HepG2 (cell line): ENCODE measurements around the gene BAHCC1. TPM values are rescaled to one million over a fixed set of nuclear protein-coding genes. Genes with fewer than 3 reads are reported as not detected.
A peak's percentile ranks its signal among the peaks of the same experiment; 100 is the strongest.

ENCODE experiments used
- ATAC-seq: fragments of 200-7000 bp; cut with Tn5 transposase; 3 replicates; pipeline ENCODE4 v1.9.1; 2020; ENCODE audit warnings: mild to moderate bottlenecking, moderate library complexity
- BruUV-seq: library from RNA; stranded (reverse); fragments of 400-500 nt; replicated peaks from 2 replicates; lab custom pipeline; 2021; lab: Mats Ljungman, UMichigan
- CTCF ChIA-PET: fragments of 300-600 bp; formaldehyde crosslinking; extraction: SDS; loops from one replicate; lab custom pipeline; 2021; ENCODE audit warnings: low total read pairs, inconsistent platforms, low intra/inter-chr PET ratio; lab: Yijun Ruan, JAX
- POLR2A ChIA-PET: fragments of 350-600 bp; sonication (Branson Sonifier 250); formaldehyde crosslinking; loops from one replicate; lab custom pipeline; 2020; ENCODE audit warnings: antibody characterized with exemption, inconsistent platforms; lab: Yijun Ruan, JAX
- DNase-seq: peaks from one replicate; pipeline ENCODE4 v3.0.0-alpha.2; 2015; ENCODE audit warnings: low spot score
- FAIRE-seq: peaks from 3 replicates; lab custom pipeline; 2011; peaks lifted over from hg19 to GRCh38; lab: Jason Lieb, UNC
- H2AFZ ChIP-seq: one replicate; pipeline ENCODE4 v1.6.1; 2011; ENCODE audit warnings: low read length, inconsistent platforms
- H3K27ac ChIP-seq: fragments of 300-600 bp; 3 replicates; pipeline ENCODE4 v1.8.0; 2011; ENCODE audit warnings: mixed run types, mild to moderate bottlenecking, mixed read lengths, low read length, inconsistent platforms; ENCODE audit not compliant: insufficient read depth; ENCODE audit errors: extremely low read length
- H3K27me3 ChIP-seq, 2 experiments: fragments of 200-600 bp in 1 of 2; 2 replicates in 1 of 2; 3 replicates in 1 of 2; pipeline versions ENCODE4 v1.6.0 to v1.8.0; 2011; ENCODE audit warnings: low read length in 2 of 2, mild to moderate bottlenecking in 2 of 2, moderate library complexity in 2 of 2, inconsistent platforms in 1 of 2; ENCODE audit not compliant: insufficient read depth in 2 of 2, control insufficient read depth in 1 of 2
- H3K36me3 ChIP-seq, 2 experiments: fragments of 200-600 bp in 1 of 2; replicated peaks in 1 of 2; 2 replicates in 1 of 2; 3 replicates in 1 of 2; pipeline versions ENCODE4 v1.5.1 to v1.8.0; 2011; ENCODE audit warnings: low read length in 2 of 2, inconsistent platforms in 1 of 2; ENCODE audit not compliant: insufficient read depth in 2 of 2, control insufficient read depth in 1 of 2
- H3K4me1 ChIP-seq: 2 replicates; pipeline ENCODE4 v1.5.1; 2012; ENCODE audit warnings: low read length, inconsistent platforms; ENCODE audit not compliant: insufficient read depth
- H3K4me2 ChIP-seq: 2 replicates; pipeline ENCODE4 v1.6.0; 2011; ENCODE audit warnings: low read depth, low read length, inconsistent platforms
- H3K4me3 ChIP-seq, 3 experiments: fragments of 200-600 bp in 1 of 3; sonication (generic), shearing (Covaris generic) in 1 of 3; replicated peaks in 1 of 3; 2 replicates each; pipeline ENCODE4 v1.5.1; 2011 to 2016; ENCODE audit warnings: low read length in 3 of 3, inconsistent platforms in 2 of 3, low read depth in 2 of 3, mild to moderate bottlenecking in 2 of 3, control low read depth in 1 of 3, mixed read lengths in 1 of 3; ENCODE audit not compliant: insufficient read depth in 1 of 3
- H3K79me2 ChIP-seq: one replicate; pipeline ENCODE4 v1.6.1; 2011; ENCODE audit warnings: low read length, inconsistent platforms; ENCODE audit not compliant: insufficient read depth
- H3K9ac ChIP-seq: 2 replicates; pipeline ENCODE4 v1.6.0; 2011; ENCODE audit warnings: mild to moderate bottlenecking, low read depth, low read length, inconsistent platforms; ENCODE audit not compliant: insufficient read depth
- H3K9me3 ChIP-seq: 2 replicates; pipeline ENCODE4 v1.5.1; 2012; ENCODE audit warnings: mild to moderate bottlenecking, low read length
- H4K20me1 ChIP-seq: 2 replicates; pipeline ENCODE4 v1.6.0; 2011; ENCODE audit warnings: inconsistent platforms, mild to moderate bottlenecking, low read length, moderate library complexity; ENCODE audit not compliant: insufficient read depth
- ATM ChIP-seq: fragments of 450-650 bp; IDR thresholded peaks from 2 replicates; pipeline ENCODE4 v1.7.1; 2017; ENCODE audit warnings: mild to moderate bottlenecking, borderline replicate concordance
- CREB1 ChIP-seq, 2 experiments: fragments of 450-650 bp in 1 of 2; IDR thresholded peaks; 2 replicates each; pipeline ENCODE4 v1.6.1; 2016 to 2017; ENCODE audit warnings: control low read depth in 1 of 2, mild to moderate bottlenecking in 1 of 2, missing compliant biosample characterization in 1 of 2, missing genetic modification characterization in 1 of 2
- FOXA1 ChIP-seq, 2 experiments: fragments of 450-650 bp in 1 of 2; sonication (generic) in 1 of 2; formaldehyde crosslinking in 1 of 2; IDR thresholded peaks; 2 replicates each; pipeline versions ENCODE4 v1.4.0 to v1.6.1; 2016 to 2020; ENCODE audit warnings: missing genetic modification reagents in 1 of 2
- FOXP1 ChIP-seq, 2 experiments: fragments of 450-650 bp in 1 of 2; IDR thresholded peaks; 2 replicates each; pipeline ENCODE4 v1.6.1; 2017 to 2018; ENCODE audit warnings: antibody characterized with exemption in 1 of 2
- HNRNPL ChIP-seq: fragments of 200-400 bp; formaldehyde crosslinking; IDR thresholded peaks from 2 replicates; pipeline ENCODE4 v1.6.1; 2017; ENCODE audit warnings: mild to moderate bottlenecking, low read depth, low read length
- IKZF1 ChIP-seq: fragments of 450-650 bp; IDR thresholded peaks from 2 replicates; pipeline ENCODE4 v1.7.1; 2016
- JDP2 ChIP-seq: sonication (generic); formaldehyde crosslinking; IDR thresholded peaks from 2 replicates; pipeline ENCODE4 v1.8.1; 2022; ENCODE audit warnings: missing genetic modification reagents, borderline replicate concordance
- JUNB ChIP-seq: sonication (generic); formaldehyde crosslinking; IDR thresholded peaks from 2 replicates; pipeline ENCODE4 v1.8.0; 2022; ENCODE audit warnings: missing genetic modification reagents, mild to moderate bottlenecking, borderline replicate concordance
- JUND ChIP-seq: sonication (generic); formaldehyde crosslinking; IDR thresholded peaks from 2 replicates; pipeline ENCODE4 v1.8.0; 2022; ENCODE audit warnings: mild to moderate bottlenecking, missing genetic modification reagents
- MED13 ChIP-seq: sonication (generic); formaldehyde crosslinking; IDR thresholded peaks from 2 replicates; pipeline ENCODE4 v1.5.0; 2020; ENCODE audit warnings: missing genetic modification reagents
- NBN ChIP-seq: fragments of 450-650 bp; conservative IDR thresholded peaks from 2 replicates; pipeline ENCODE4 v1.6.1; 2017
- SOX6 ChIP-seq, 2 experiments: fragments of 450-650 bp in 1 of 2; sonication (generic) in 1 of 2; formaldehyde crosslinking in 1 of 2; IDR thresholded peaks; 2 replicates each; pipeline versions ENCODE4 v1.4.0 to v1.6.1; 2017 to 2020; ENCODE audit warnings: antibody characterized with exemption in 1 of 2, mild to moderate bottlenecking in 1 of 2, missing genetic modification reagents in 1 of 2
- ZKSCAN5 ChIP-seq: sonication (generic); formaldehyde crosslinking; IDR thresholded peaks from 2 replicates; pipeline ENCODE4 v1.5.1; 2020; ENCODE audit warnings: mild to moderate bottlenecking, missing genetic modification reagents
- ZNF264 ChIP-seq: sonication (generic); formaldehyde crosslinking; IDR thresholded peaks from 2 replicates; pipeline ENCODE4 v1.4.0; 2020; ENCODE audit warnings: missing genetic modification reagents
- ZNF451 ChIP-seq: sonication (generic); formaldehyde crosslinking; IDR thresholded peaks from 2 replicates; pipeline ENCODE4 v1.5.0; 2020; ENCODE audit warnings: mild to moderate bottlenecking, missing genetic modification reagents
- ZNF883 ChIP-seq: sonication (generic); formaldehyde crosslinking; IDR thresholded peaks from 2 replicates; pipeline ENCODE4 v1.5.1; 2020; ENCODE audit warnings: mild to moderate bottlenecking, missing genetic modification reagents; ENCODE audit errors: not compliant biosample characterization
- WGBS: methylation state at CpG from one replicate; pipeline ENCODE4 v1.1.6; 2017; ENCODE audit warnings: low lambda C conversion rate; 5-methylcytosine and 5-hydroxymethylcytosine counted together
- in situ Hi-C: cut with HindIII; loops from 2 replicates; pipeline ENCODE4 v1.10.0; 2017; ENCODE audit warnings: low pct_unique_long_range_greater_than_20kb; ENCODE audit not compliant: extremely low pct_ligation_motif_present
- intact Hi-C: fragments of 100-400 bp; cut with micrococcal nuclease; formaldehyde crosslinking; loops from one replicate; pipeline ENCODE4 v1.10.0; 2022; ENCODE audit not compliant: unreplicated experiment
- polyA plus RNA-seq, 8 experiments: library from polyadenylated mRNA; depleted of rRNA in 3 of 8; stranded (reverse) in 7 of 8; unstranded in 1 of 8; fragments of >200 nt; fragmentation: Illumina TruSeq in 4 of 8; extraction: Trizol in 4 of 8; gene quantifications; 2 replicates each; pipeline versions ENCODE4 v1.2.1 to v1.2.3, GENCODE V29; 2011 to 2016; ENCODE audit warnings: low read depth in 4 of 8, missing spikeins in 1 of 8, mixed read lengths in 1 of 8; ENCODE audit not compliant: insufficient read depth in 1 of 8
- total RNA-seq, 5 experiments: library from RNA; depleted of rRNA; stranded (reverse); fragments of >200 nt; fragmentation: Illumina TruSeq; extraction: Trizol; gene quantifications; 2 replicates each; pipeline ENCODE4 v1.2.3, GENCODE V29; 2016; ENCODE audit warnings: low read depth in 1 of 5
- TF ChIP-seq, protein P1 (sequence below): sonication (generic); formaldehyde crosslinking; IDR thresholded peaks from 2 replicates; pipeline ENCODE4 v1.8.0; 2022; ENCODE audit warnings: missing genetic modification reagents, mild to moderate bottlenecking, borderline replicate concordance
- TF ChIP-seq, protein P2 (sequence below): fragments of 450-650 bp; IDR thresholded peaks from 2 replicates; pipeline ENCODE4 v1.6.1; 2017
- TF ChIP-seq, protein P3 (sequence below): fragments of 450-650 bp; IDR thresholded peaks from 2 replicates; pipeline ENCODE4 v1.6.1; 2016

Gene BAHCC1
- total and polyA plus RNA-seq, 2 of the 13 experiments (the other 11 are each of a cell fraction or from before 2014, with no cell fraction given), result 1.4 to 1.7 TPM

DNA sequence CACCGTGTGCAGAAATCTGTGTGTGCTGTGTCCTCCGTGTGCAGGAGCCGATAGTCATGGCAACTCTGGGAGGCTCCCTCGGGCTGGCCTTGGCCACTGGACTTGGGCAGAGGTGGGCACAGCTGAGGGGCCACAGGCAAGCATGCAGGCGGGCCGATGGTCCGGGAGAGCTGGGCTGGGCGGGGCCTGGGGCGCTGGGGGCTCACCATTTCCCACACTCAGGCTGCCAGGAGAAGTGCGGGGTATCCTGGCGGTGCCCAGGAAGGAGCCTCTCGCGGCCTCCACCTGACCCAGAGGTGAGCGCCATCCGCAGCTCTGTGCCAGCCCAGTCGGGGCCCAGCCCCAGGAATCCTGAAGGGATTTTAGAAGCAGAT lies 28.4 kb downstream of the BAHCC1 start (continued):
- TF ChIP-seq, protein P1, sequence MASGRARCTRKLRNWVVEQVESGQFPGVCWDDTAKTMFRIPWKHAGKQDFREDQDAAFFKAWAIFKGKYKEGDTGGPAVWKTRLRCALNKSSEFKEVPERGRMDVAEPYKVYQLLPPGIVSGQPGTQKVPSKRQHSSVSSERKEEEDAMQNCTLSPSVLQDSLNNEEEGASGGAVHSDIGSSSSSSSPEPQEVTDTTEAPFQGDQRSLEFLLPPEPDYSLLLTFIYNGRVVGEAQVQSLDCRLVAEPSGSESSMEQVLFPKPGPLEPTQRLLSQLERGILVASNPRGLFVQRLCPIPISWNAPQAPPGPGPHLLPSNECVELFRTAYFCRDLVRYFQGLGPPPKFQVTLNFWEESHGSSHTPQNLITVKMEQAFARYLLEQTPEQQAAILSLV (CRISPR knock-in tag), result no peak
- TF ChIP-seq HNRNPL (peak; percentile 71; the same call in 1 of the 2 replicates), ZNF883 (CRISPR knock-in tag) (peak; percentile 3), ZNF264 (CRISPR knock-in tag) (no peak)
- TF ChIP-seq, all 625 proteins: peak for 3

DNA sequence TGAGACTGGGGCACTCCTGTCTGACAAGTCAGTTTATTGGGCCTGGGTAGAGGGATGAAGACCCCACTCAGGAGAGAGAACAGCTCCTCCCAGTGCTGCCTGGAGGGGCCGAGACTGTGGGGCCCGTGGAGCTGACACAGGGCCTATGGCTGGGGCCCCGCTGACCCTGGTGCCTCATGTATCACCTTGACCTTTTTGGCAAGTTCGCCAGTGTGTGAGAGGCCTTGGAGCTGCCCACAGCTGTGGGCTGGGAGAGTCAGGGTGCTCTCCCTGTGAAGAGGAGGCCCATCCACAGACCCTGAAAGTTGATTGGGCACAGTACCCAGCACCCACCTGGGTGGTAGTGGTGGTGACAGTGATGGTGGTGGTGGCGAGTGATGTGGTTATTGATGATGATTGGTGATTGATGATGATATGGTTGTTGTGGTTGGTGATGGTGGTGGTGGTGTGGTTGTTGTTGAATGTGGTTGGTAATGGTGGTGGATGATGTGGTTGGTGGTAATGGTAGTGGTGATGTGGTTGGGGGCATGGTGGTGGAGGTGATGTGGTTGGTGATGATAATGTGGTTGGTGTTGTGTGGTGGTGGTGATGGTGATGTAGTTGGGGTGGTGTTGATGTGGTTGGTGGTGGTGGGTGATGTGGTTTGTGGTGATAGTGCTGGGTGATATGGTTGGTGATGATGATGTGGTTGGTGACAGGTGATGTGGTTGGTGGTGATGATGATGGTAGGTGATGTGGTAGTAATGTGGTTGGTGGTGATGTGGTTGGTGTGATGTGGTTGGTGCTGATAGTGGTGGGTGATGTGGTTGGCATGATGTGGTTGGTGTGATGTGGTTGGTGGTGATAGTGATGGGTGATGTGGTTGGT lies 29.1 kb downstream of the BAHCC1 start:
- TF ChIP-seq MED13 (CRISPR knock-in tag) (no peak), ZKSCAN5 (CRISPR knock-in tag) (no peak), FOXP1 (IDR thresholded peaks at IDR 0.05) (0 out of 2 replicates have a peak, but pooled peaks have one; percentile 25), FOXP1 (CRISPR knock-in tag; IDR thresholded peaks at IDR 0.05) (no peak), SOX6 (IDR thresholded peaks at IDR 0.05) (peak; percentile 58; the same call in 1 of the 2 replicates), SOX6 (CRISPR knock-in tag; IDR thresholded peaks at IDR 0.05) (no peak), NBN (0 out of 2 replicates have a peak, but pooled peaks have one; percentile 76), ATM (peak; percentile 57; the same call in 1 of the 2 replicates), ZNF451 (no peak), FOXA1 (IDR thresholded peaks at IDR 0.05) (0 out of 2 replicates have a peak, but pooled peaks have one; percentile 14), FOXA1 (CRISPR knock-in tag; IDR thresholded peaks at IDR 0.05) (no peak), JUNB (CRISPR knock-in tag) (peak; percentile 23; the same call in 1 of the 2 replicates), IKZF1 (peak; percentile 76; the same call in 1 of the 2 replicates), JUND (CRISPR knock-in tag) (no peak), JDP2 (CRISPR knock-in tag) (no peak), CREB1 (IDR thresholded peaks at IDR 0.05) (peak; percentile 86), CREB1 (CRISPR knock-in tag; IDR thresholded peaks at IDR 0.05) (no peak)
- TF ChIP-seq, protein P2, sequence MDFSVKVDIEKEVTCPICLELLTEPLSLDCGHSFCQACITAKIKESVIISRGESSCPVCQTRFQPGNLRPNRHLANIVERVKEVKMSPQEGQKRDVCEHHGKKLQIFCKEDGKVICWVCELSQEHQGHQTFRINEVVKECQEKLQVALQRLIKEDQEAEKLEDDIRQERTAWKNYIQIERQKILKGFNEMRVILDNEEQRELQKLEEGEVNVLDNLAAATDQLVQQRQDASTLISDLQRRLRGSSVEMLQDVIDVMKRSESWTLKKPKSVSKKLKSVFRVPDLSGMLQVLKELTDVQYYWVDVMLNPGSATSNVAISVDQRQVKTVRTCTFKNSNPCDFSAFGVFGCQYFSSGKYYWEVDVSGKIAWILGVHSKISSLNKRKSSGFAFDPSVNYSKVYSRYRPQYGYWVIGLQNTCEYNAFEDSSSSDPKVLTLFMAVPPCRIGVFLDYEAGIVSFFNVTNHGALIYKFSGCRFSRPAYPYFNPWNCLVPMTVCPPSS, result peak; percentile 60; the same call in 1 of the 2 replicates
- TF ChIP-seq, protein P3, sequence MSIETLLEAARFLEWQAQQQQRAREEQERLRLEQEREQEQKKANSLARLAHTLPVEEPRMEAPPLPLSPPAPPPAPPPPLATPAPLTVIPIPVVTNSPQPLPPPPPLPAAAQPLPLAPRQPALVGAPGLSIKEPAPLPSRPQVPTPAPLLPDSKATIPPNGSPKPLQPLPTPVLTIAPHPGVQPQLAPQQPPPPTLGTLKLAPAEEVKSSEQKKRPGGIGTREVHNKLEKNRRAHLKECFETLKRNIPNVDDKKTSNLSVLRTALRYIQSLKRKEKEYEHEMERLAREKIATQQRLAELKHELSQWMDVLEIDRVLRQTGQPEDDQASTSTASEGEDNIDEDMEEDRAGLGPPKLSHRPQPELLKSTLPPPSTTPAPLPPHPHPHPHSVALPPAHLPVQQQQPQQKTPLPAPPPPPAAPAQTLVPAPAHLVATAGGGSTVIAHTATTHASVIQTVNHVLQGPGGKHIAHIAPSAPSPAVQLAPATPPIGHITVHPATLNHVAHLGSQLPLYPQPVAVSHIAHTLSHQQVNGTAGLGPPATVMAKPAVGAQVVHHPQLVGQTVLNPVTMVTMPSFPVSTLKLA, result 0 out of 2 replicates have a peak, but pooled peaks have one; percentile 2
- no peak for FAIRE-seq
- 50% methylated on average over 5 of the region's 5 CpGs for WGBS
- no peaks in the 10 kb centered on the region for H3K27me3 ChIP-seq
- H3K36me3 ChIP-seq, result no peaks in the 10 kb centered on the region
- H3K9me3 ChIP-seq, result peaks cover 18% of the 10 kb centered on the region
- ATAC-seq, result no peak
- in situ Hi-C loops, result no loop called here
- DNase-seq, result no peak
- POLR2A ChIA-PET, result no interaction called here
- H3K4me3 ChIP-seq, result no peak overlapping the region
- H3K79me2 ChIP-seq, result no peaks in the 10 kb centered on the region
- H4K20me1 ChIP-seq, result no peaks in the 10 kb centered on the region
- CTCF ChIA-PET, result no interaction called here
- intact Hi-C loops, result no loop called here
- peaks cover 29% of the 10 kb centered on the region for H3K4me1 ChIP-seq
- no peak overlapping the region for H3K9ac ChIP-seq
- no TSS peak for BruUV-seq
- no peak overlapping the region for H3K4me2 ChIP-seq
- H3K27ac ChIP-seq, result no peak overlapping the region
- H2AFZ ChIP-seq, result no peak overlapping the region
